Heart left ventricle (tissue), 16 donors: Measurements from ENCODE around the gene ATXN1. TPM values are rescaled to one million over a fixed set of nuclear protein-coding genes. Genes with fewer than 3 reads are reported as not detected.

ENCODE experiments used
- ATAC-seq, 4 donors: fragments of 200-7000 bp; cut with Tn5 transposase; one replicate each; pipeline ENCODE4 v1.9.1; 2020 to 2022; ENCODE audit warnings: moderate library complexity in 4 of 4, mild to moderate bottlenecking in 3 of 4, moderate number of reproducible peaks in 1 of 4
- DNase-seq, 5 donors: peaks; one replicate each; pipeline ENCODE4 v3.0.0-alpha.2; 2020
- H3K27ac ChIP-seq, 12 donors: fragments of 200-600 bp; sonication (generic) in 4 of 12; one replicate each; pipeline versions ENCODE4 v1.5.0 to v1.8.0; 2016 to 2022; ENCODE audit warnings: mild to moderate bottlenecking in 2 of 12
- H3K27me3 ChIP-seq, 9 donors: fragments of 200-600 bp; sonication (generic) in 2 of 9; one replicate each; pipeline versions ENCODE4 v1.5.1 to v1.8.0; 2016 to 2022; ENCODE audit warnings: mild to moderate bottlenecking in 3 of 9
- H3K36me3 ChIP-seq, 9 donors: fragments of 200-600 bp; sonication (generic) in 2 of 9; one replicate each; pipeline versions ENCODE4 v1.5.0 to v1.8.0; 2018 to 2022; ENCODE audit warnings: mild to moderate bottlenecking in 2 of 9
- H3K4me1 ChIP-seq, 12 donors: fragments of 200-600 bp; sonication (generic) in 4 of 12; one replicate each; pipeline versions ENCODE4 v1.5.0 to v1.8.0; 2016 to 2022; ENCODE audit warnings: mild to moderate bottlenecking in 3 of 12
- H3K4me3 ChIP-seq, 12 donors: fragments of 200-600 bp; sonication (generic) in 4 of 12; one replicate each; pipeline versions ENCODE4 v1.5.0 to v1.8.0; 2017 to 2022; ENCODE audit warnings: mild to moderate bottlenecking in 9 of 12, moderate library complexity in 4 of 12
- H3K9me3 ChIP-seq, 12 donors: fragments of 200-600 bp; sonication (generic) in 4 of 12; one replicate each; pipeline versions ENCODE4 v1.5.0 to v1.8.0; 2016 to 2022; ENCODE audit warnings: mild to moderate bottlenecking in 1 of 12
- CTCF ChIP-seq, 12 donors: fragments of 200-600 bp; sonication (generic) in 4 of 12; IDR thresholded peaks; one replicate each; pipeline versions ENCODE4 v1.5.0 to v1.8.0; 2018 to 2022; ENCODE audit warnings: antibody characterized with exemption in 12 of 12, mild to moderate bottlenecking in 5 of 12
- POLR2A ChIP-seq, 2 donors: fragments of 450-650 bp; IDR thresholded peaks; one replicate each; pipeline ENCODE4 v1.6.1; 2017; ENCODE audit warnings: antibody characterized with exemption in 2 of 2, mild to moderate bottlenecking in 2 of 2, moderate library complexity in 2 of 2
- WGBS, 4 donors: extraction: QIAGEN DNeasy Blood & Tissue Kit in 2 of 4; methylation state at CpG; one replicate each; pipeline versions ENCODE4 v1.1.5 to v1.1.7; 2013 to 2018; 5-methylcytosine and 5-hydroxymethylcytosine counted together
- intact Hi-C, 10 donors: fragments of 100-400 bp; cut with DNase I; formaldehyde crosslinking; loops; one replicate each; pipeline versions ENCODE4 v1.11.1 to v1.14.2; 2022
- polyA plus RNA-seq, 2 donors: library from polyadenylated mRNA; stranded (reverse); fragments of 200-250 nt; gene quantifications; one replicate each; pipeline ENCODE4 v1.2.3, GENCODE V29; 2013
- total RNA-seq, 9 donors: library from RNA; depleted of rRNA in 2 of 9; stranded (reverse); fragments of >200 nt in 2 of 9; fragmentation: NEBNext Ultra II Directional in 3 of 9; extraction: Animal tissue kit (Norgen Biotek cat#: 25700) in 3 of 9; gene quantifications; one replicate each; pipeline versions ENCODE4 v1.1.0 to v1.2.4, GENCODE V29; 2016 to 2023
- donor health status: ischemic (EF 13 %, LVEDD 7.1; RV severe dilation, severe dysfunction).
- donor health status: healthy with polysubstance abuse.
- donor health status: DM: no; HTN: yes; CAD: no.
- donor health status: DM: no; HTN: no; CAD: no.
- donor health status: ischemic (EF 25% LVEDD 6.9; RV normal size, moderate dysfunction).
- donor health status: ischemic (EF 25% LVEDD 5.7; RV mildly dilated, moderate dysfunction).
- donor health status: healthy.
- donor health status: DM: yes; HTN: yes; CAD: no.
- donor health status: ischemic (EF 35%, LVEDD 5.7; RV mildly dilated, moderate dysfunction).
- donor health status: nonischemic (EF 11% LVEDD 7.7; RV severe dilation, severe dysfunction).
- donor health status: DM: yes; HTN: yes; CAD: no.
- donor health status: PGD.
- donor health status: ischemic (EF 29% LVEDD 5.4; RV normal size, mild dysfunction).
- donor health status: nonischemic (EF 23%, LVEDD 6.1; RV moderate dilation, normal function).

Gene ATXN1
- total and polyA plus RNA-seq, 11 donors = 8.7 to 51.8 (median 36.0) TPM

DNA sequence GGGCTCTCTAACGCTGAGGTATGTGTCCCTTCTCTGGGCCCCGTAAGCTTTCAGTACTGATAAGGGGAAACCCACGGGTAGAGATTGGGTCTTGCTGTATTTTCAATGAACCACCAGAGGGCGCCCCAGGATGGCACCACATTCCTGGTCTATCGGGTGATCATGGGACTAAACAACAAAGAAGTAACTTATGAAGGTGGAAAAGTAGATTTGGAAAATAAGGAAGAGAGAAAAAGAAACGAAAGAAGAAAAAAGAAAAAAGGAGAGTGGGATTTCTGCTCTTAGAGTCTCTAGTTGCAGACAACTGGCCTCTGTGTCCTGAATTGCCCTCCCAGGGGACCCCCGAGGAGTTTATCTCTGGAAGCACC lies 429.1 kb downstream of the ATXN1 start:
- TF ChIP-seq CTCF (IDR thresholded peaks at IDR 0.05) (peak; percentile 87 to 97 (median 92)), POLR2A (IDR thresholded peaks at IDR 0.05) (no peak)
- peaks cover 0 to 10% (median 6%) of the 10 kb centered on the region in 9 donors for H3K36me3 ChIP-seq
- DNase-seq (peak; percentile 68 to 82 (median 81)), ATAC-seq (peak; percentile 72 to 87 (median 78))
- H3K9me3 ChIP-seq = no peaks in the 10 kb centered on the region
- WGBS, 4 donors = 2 to 4% (median 2%) methylated on average over 7 of the region's 7 CpGs
- peak overlapping the region in 3 of 12 donors; percentile 5 to 41 (median 41) for H3K27ac ChIP-seq
- intact Hi-C loops = loop anchor here (1.0 to 10.0 kb wide), 18 partner anchors 75 to 753 kb away; partner anchors contain the start of genes ATXN1 (in 5 of the 10) and GMPR (in 1 of the 10)
- peaks cover 11 to 60% (median 34%) of the 10 kb centered on the region in 12 donors for H3K4me1 ChIP-seq
- H3K27me3 ChIP-seq = no peaks in the 10 kb centered on the region
- peak overlapping the region in 1 of 12 donors; percentile 3 for H3K4me3 ChIP-seq

GRCh38 chr6:16331384-16332174 lies 429.7 kb downstream of the ATXN1 start:
- H3K4me3 ChIP-seq = peak overlapping the region in 1 of 12 donors; percentile 3
- no peaks in the 10 kb centered on the region for H3K27me3 ChIP-seq
- 24 to 27% (median 25%) methylated on average over 11 of the region's 11 CpGs for WGBS, 4 donors
- H3K36me3 ChIP-seq = peaks cover 0 to 15% (median 12%) of the 10 kb centered on the region in 9 donors
- H3K9me3 ChIP-seq = no peaks in the 10 kb centered on the region
- H3K27ac ChIP-seq = peak overlapping the region in 4 of 12 donors; percentile 5 to 41 (median 26)
- ATAC-seq (peak; percentile 60 to 79 (median 76)), DNase-seq (peak; percentile 69 to 79 (median 71))
- TF ChIP-seq CTCF (IDR thresholded peaks at IDR 0.05) (peak; percentile 86 to 93 (median 92)), POLR2A (IDR thresholded peaks at IDR 0.05) (no peak)
- H3K4me1 ChIP-seq = peaks cover 5 to 54% (median 28%) of the 10 kb centered on the region in 12 donors
- intact Hi-C loops = loop anchor here (1.0 to 10.0 kb wide), 18 partner anchors 76 to 753 kb away; partner anchors contain the start of genes ATXN1 (in 5 of the 10) and GMPR (in 1 of the 10)

DNA sequence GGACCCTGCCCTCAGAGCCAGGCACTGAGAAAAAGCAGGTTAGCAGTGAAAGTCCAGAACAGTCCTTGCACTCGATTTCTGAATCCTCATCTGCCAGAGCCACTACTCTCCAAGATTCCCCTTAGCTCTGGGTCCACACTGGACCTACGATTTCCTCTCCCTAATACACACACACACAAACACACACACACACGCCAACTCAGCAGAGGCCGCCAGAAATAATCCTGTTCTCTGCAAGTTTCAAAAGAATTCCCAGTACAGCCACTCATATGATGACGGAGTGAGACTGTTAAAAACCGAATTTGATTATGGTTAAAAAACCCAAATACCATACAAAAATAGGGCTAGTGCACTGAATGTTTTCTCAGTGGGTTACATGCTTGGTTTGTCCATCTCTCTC lies 432.0 kb downstream of the ATXN1 start:
- Histone ChIP-seq H3K9me3 (no peaks in the 10 kb centered on the region), H3K27me3 (no peaks in the 10 kb centered on the region), H3K4me3 (no peak overlapping the region), H3K36me3 (peaks cover 0 to 27% (median 22%) of the 10 kb centered on the region in 9 donors), H3K4me1 (peaks cover 4 to 32% (median 22%) of the 10 kb centered on the region in 12 donors), H3K27ac (no peak overlapping the region)
- TF ChIP-seq POLR2A (IDR thresholded peaks at IDR 0.05) (no peak), CTCF (IDR thresholded peaks at IDR 0.05) (no peak)
- ATAC-seq (no peak), DNase-seq (no peak)
- intact Hi-C loops = loop anchor here in 2 of 10 donors (5.0 to 10.0 kb wide), 3 partner anchors 42 to 97 kb away; partner anchors contain the start of gene GMPR (in 1 of the 2)
- 69 to 75% (median 74%) methylated on average over 6 of the region's 6 CpGs for WGBS, 4 donors

GRCh38 chr6:16327777-16328325 lies 433.4 kb downstream of the ATXN1 start:
- Histone ChIP-seq H3K36me3 (peaks cover 0 to 27% (median 22%) of the 10 kb centered on the region in 9 donors), H3K27me3 (no peaks in the 10 kb centered on the region), H3K9me3 (no peaks in the 10 kb centered on the region), H3K27ac (no peak overlapping the region), H3K4me1 (peaks cover 0 to 29% (median 20%) of the 10 kb centered on the region in 12 donors), H3K4me3 (no peak overlapping the region)
- DNase-seq = peak in 1 of 5 donors; percentile 15
- no peak for ATAC-seq
- TF ChIP-seq POLR2A (IDR thresholded peaks at IDR 0.05) (no peak), CTCF (IDR thresholded peaks at IDR 0.05) (no peak)
- intact Hi-C loops = loop anchor here in 2 of 10 donors (5.0 to 10.0 kb wide), 3 partner anchors 41 to 96 kb away; partner anchors contain the start of gene GMPR (in 1 of the 2)
- 96 to 98% (median 97%) methylated on average over 24 to 34 of the region's 34 CpGs for WGBS, 4 donors
